HT1080 (cell line): Measurements from ENCODE around the gene EDDM3A. TPM values are rescaled to one million over a fixed set of nuclear protein-coding genes. Genes with fewer than 3 reads are reported as not detected.
"Not testable (repeated sequence)": the region's sequence is repeated elsewhere in the genome, so short reads cannot be mapped to it uniquely, and the experiment has no call there.

Source experiments
- DNase-seq: peaks from one replicate; pipeline ENCODE4 v3.0.0-alpha.2; 2015; ENCODE audit warnings: low read depth
- polyA plus RNA-seq, 2 experiments: library from polyadenylated mRNA; depleted of rRNA; stranded (reverse); fragments of >200 nt; gene quantifications; 2 replicates each; pipeline ENCODE4 v1.2.3, GENCODE V29; 2015
- total RNA-seq: library from RNA; depleted of rRNA; stranded (reverse); fragments of >200 nt; shearing (Covaris generic); gene quantifications from 2 replicates; pipeline ENCODE4 v1.2.3, GENCODE V29; 2014; rRNA removed

EDDM3A gene
- total RNA-seq, result not detected in 2 replicates
- polyA plus RNA-seq (2015; cell fraction: cytosol; rRNA removed), result not detected in 2 replicates
- not detected in 2 replicates for polyA plus RNA-seq (2015; cell fraction: nucleus; rRNA removed)

GRCh38 chr14:20745571-20746358 lies at the start of gene EDDM3A:
EDDM3A (plus strand) TSS chr14:20745887; CDS start chr14:20747581, 1,694 bp downstream.
- DNase-seq, result no peak

GRCh38 chr14:20696764-20697163 lies 48.9 kb upstream of the EDDM3A start:
- DNase-seq, result no peak

- DNase-seq, result peak; percentile 76
Measured at GRCh38 chr14:20697273-20698017, 48.2 kb upstream of the EDDM3A start.

- no peak for DNase-seq
Measured at GRCh38 chr14:20698018-20698329, 47.7 kb upstream of the EDDM3A start.

- DNase-seq, result no peak
Measured at GRCh38 chr14:20698934-20699333, 46.8 kb upstream of the EDDM3A start.

GRCh38 chr14:20699931-20700330 lies 45.8 kb upstream of the EDDM3A start:
- DNase-seq, result no peak

- DNase-seq, result not testable (repeated sequence)
Measured at GRCh38 chr14:20700965-20701364, 44.7 kb upstream of the EDDM3A start.

GRCh38 chr14:20706657-20707355 lies 38.9 kb upstream of the EDDM3A start:
- no peak for DNase-seq

GRCh38 chr14:20707622-20708021 lies 38.1 kb upstream of the EDDM3A start:
- DNase-seq, result no peak

- DNase-seq, result no peak
Measured at GRCh38 chr14:20711261-20711660, 34.4 kb upstream of the EDDM3A start.

GRCh38 chr14:20711685-20712084 lies 34.0 kb upstream of the EDDM3A start:
- no peak for DNase-seq

- no peak for DNase-seq
Measured at GRCh38 chr14:20712904-20713303, 32.8 kb upstream of the EDDM3A start.

GRCh38 chr14:20714593-20715250 lies 31.0 kb upstream of the EDDM3A start:
- DNase-seq, result peak; percentile 54

- no peak for DNase-seq
Measured at GRCh38 chr14:20719777-20720176, 25.9 kb upstream of the EDDM3A start.

GRCh38 chr14:20720741-20721140 lies 24.9 kb upstream of the EDDM3A start:
- DNase-seq, result no peak

GRCh38 chr14:20722016-20722415 lies 23.7 kb upstream of the EDDM3A start:
- DNase-seq, result no peak

- DNase-seq, result no peak
Measured at GRCh38 chr14:20723488-20723887, 22.2 kb upstream of the EDDM3A start.

- DNase-seq, result not testable (repeated sequence)
Measured at GRCh38 chr14:20726121-20726520, 19.6 kb upstream of the EDDM3A start.

- DNase-seq, result no peak
Measured at GRCh38 chr14:20726531-20726930, 19.2 kb upstream of the EDDM3A start.

GRCh38 chr14:20730891-20731290 lies 14.8 kb upstream of the EDDM3A start:
- DNase-seq, result no peak

GRCh38 chr14:20732477-20732876 lies 13.2 kb upstream of the EDDM3A start:
- DNase-seq, result no peak
